GM12872 (cell line): ENCODE measurements around the gene NDRG4.

Experiments used
- TF ChIP-seq, protein P1 (sequence below): IDR thresholded peaks from 3 replicates; pipeline ENCODE4 v1.5.1; 2011; ENCODE audit warnings: low read depth, mild to moderate bottlenecking, low read length, moderate library complexity; ENCODE audit not compliant: insufficient read depth

NDRG4 gene

DNA sequence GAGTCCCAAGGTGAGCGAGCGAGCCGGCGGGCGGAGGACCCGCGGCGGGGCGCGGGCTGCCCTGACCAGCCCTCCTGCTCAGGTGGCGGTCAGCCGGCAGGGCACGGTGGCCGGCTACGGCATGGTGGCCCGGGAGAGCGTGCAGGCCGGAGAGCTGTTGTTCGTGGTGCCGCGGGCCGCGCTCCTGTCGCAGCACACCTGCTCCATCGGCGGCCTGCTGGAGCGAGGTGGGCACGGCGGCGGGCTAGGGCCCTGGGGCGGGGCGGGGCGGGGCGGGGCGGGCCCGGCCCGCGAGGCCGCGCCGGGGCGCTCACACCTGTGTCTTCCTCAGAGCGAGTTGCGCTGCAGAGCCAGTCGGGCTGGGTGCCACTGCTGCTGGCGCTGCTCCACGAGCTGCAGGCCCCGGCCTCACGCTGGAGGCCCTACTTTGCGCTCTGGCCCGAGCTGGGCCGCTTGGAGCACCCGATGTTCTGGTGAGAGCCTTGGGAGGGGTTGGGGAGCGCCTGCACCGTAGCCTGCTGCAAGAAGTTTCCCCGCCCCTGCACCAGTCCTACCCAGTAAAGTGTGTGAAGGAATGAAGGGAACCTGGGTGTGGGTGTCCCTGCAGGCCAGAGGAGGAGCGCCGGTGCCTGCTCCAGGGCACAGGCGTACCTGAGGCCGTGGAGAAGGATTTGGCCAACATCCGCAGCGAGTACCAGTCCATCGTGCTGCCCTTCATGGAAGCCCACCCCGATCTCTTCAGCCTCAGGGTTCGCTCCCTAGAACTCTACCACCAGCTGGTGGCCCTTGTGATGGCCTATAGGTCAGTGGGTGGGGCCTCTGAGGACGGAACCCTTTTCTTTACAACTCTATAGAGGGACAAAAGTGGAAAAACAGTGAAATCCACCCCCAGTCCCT, 16.2 kb downstream of the NDRG4 start:
- TF ChIP-seq, protein P1, sequence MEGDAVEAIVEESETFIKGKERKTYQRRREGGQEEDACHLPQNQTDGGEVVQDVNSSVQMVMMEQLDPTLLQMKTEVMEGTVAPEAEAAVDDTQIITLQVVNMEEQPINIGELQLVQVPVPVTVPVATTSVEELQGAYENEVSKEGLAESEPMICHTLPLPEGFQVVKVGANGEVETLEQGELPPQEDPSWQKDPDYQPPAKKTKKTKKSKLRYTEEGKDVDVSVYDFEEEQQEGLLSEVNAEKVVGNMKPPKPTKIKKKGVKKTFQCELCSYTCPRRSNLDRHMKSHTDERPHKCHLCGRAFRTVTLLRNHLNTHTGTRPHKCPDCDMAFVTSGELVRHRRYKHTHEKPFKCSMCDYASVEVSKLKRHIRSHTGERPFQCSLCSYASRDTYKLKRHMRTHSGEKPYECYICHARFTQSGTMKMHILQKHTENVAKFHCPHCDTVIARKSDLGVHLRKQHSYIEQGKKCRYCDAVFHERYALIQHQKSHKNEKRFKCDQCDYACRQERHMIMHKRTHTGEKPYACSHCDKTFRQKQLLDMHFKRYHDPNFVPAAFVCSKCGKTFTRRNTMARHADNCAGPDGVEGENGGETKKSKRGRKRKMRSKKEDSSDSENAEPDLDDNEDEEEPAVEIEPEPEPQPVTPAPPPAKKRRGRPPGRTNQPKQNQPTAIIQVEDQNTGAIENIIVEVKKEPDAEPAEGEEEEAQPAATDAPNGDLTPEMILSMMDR: no peak

- TF ChIP-seq, protein P1: no peak
Observed at GRCh38 chr16:58516768-58517107, 16.8 kb downstream of the NDRG4 start.

DNA sequence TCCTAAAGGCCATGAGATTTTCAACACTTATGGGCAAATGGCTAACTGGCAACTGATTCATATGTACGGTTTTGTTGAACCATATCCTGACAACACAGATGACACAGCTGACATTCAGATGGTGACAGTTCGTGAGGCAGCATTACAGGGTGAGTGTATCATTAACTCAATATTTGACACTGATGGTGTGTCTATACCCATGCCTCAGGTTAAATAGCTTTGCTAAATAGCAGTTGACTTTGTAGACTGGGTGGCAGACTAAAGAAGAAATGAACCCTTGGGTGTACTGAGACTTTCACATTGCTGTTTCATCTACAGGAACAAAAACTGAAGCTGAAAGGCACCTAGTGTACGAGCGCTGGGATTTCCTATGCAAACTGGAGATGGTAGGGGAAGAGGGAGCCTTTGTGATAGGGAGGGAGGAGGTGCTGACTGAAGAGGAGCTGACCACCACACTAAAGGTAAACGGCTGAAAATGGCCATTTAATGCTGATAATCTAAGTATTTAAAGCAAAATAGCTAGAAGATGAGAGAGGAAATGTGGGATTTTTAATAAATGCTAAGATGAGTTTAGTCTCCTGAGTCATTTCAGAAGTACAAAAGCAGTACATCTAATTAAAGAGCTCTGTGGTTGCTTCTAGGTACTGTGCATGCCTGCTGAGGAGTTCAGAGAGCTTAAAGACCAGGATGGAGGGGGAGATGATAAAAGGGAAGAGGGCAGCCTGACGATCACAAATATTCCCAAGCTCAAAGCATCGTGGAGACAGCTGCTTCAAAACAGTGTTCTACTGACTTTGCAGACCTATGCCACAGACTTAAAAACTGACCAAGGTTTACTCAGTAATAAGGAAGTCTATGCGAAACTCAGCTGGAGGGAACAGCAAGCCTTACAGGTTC, 18.4 kb downstream of the NDRG4 start:
- TF ChIP-seq, protein P1: no peak

GRCh38 chr16:58518980-58519368, 19.0 kb downstream of the NDRG4 start:
- TF ChIP-seq, protein P1: no peak

- TF ChIP-seq, protein P1: no peak
Observed at GRCh38 chr16:58519707-58520106, 19.8 kb downstream of the NDRG4 start.

GRCh38 chr16:58530179-58530578, 30.2 kb downstream of the NDRG4 start:
- TF ChIP-seq, protein P1: no peak

DNA sequence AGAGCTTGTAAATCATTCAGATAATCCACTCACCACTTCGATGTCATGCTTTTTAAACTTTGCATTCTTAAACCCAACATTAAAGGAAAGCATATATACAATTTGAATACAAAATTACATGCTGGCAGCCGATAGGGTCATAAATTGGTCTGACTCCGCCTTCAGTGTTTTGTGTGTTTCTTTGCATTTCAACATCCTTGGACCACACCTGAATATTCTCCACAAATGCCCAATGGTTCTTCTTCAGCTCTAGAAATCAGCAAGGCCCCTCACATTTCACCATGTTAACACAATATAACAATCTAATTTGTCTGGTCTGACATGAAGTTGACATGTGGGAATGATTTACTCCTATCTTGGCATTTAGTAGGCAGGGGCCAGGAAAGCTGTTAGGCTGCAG, 32.5 kb downstream of the NDRG4 start:
- TF ChIP-seq, protein P1: no peak
